ENCODE data around the gene LMAN2L. TPM values are rescaled to one million over a fixed set of nuclear protein-coding genes. Genes with fewer than 3 reads are reported as not detected.

Gene LMAN2L
- polyA plus RNA-seq, 1 of the 3 experiments (the other 2 are of a cell fraction): 17.7 TPM

DNA sequence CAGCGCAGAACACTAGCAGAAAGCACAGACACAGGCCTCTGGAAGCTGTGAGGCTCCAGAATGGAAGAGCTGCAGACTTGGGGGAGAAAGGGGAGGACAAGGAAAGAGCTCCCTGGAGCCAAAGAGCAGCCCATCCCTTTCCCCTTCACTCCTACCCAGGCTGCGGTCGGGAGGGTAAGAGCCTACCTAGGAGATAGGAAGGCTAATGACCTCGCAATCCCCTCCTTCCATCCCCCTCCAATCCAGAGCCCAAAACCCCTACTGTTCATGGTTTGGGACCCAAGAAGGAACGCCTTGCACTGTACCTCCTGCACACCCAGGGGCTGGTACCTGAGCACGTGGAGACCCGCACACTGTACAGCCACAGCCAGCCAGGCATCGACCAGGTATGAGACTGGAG is 39.8 kb downstream of the LMAN2L start:
- TF ChIP-seq, protein P1, sequence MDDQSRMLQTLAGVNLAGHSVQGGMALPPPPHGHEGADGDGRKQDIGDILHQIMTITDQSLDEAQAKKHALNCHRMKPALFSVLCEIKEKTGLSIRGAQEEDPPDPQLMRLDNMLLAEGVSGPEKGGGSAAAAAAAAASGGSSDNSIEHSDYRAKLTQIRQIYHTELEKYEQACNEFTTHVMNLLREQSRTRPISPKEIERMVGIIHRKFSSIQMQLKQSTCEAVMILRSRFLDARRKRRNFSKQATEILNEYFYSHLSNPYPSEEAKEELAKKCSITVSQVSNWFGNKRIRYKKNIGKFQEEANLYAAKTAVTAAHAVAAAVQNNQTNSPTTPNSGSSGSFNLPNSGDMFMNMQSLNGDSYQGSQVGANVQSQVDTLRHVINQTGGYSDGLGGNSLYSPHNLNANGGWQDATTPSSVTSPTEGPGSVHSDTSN (IDR thresholded peaks at IDR 0.05): no peak
- TF ChIP-seq SIN3A (IDR thresholded peaks at IDR 0.05; ENCODE audit: borderline replicate concordance, low read depth, low read length): no peak
- TF ChIP-seq ELF1 (IDR thresholded peaks at IDR 0.05): no peak
- TF ChIP-seq EZH2phosphoT487 (IDR thresholded peaks at IDR 0.05; ENCODE audit: borderline replicate concordance, low read depth): no peak
- no peak for TF ChIP-seq EP300 (IDR thresholded peaks at IDR 0.05; ENCODE audit: borderline replicate concordance in 1 of 2, low read depth in 1 of 2, low read length in 1 of 2)
- no peak for TF ChIP-seq FOXJ3 (CRISPR knock-in tag; IDR thresholded peaks at IDR 0.05)
- TF ChIP-seq, protein P2, sequence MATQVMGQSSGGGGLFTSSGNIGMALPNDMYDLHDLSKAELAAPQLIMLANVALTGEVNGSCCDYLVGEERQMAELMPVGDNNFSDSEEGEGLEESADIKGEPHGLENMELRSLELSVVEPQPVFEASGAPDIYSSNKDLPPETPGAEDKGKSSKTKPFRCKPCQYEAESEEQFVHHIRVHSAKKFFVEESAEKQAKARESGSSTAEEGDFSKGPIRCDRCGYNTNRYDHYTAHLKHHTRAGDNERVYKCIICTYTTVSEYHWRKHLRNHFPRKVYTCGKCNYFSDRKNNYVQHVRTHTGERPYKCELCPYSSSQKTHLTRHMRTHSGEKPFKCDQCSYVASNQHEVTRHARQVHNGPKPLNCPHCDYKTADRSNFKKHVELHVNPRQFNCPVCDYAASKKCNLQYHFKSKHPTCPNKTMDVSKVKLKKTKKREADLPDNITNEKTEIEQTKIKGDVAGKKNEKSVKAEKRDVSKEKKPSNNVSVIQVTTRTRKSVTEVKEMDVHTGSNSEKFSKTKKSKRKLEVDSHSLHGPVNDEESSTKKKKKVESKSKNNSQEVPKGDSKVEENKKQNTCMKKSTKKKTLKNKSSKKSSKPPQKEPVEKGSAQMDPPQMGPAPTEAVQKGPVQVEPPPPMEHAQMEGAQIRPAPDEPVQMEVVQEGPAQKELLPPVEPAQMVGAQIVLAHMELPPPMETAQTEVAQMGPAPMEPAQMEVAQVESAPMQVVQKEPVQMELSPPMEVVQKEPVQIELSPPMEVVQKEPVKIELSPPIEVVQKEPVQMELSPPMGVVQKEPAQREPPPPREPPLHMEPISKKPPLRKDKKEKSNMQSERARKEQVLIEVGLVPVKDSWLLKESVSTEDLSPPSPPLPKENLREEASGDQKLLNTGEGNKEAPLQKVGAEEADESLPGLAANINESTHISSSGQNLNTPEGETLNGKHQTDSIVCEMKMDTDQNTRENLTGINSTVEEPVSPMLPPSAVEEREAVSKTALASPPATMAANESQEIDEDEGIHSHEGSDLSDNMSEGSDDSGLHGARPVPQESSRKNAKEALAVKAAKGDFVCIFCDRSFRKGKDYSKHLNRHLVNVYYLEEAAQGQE (IDR thresholded peaks at IDR 0.05; ENCODE audit: low read depth, low read length): no peak
- no peak for TF ChIP-seq MXI1 (IDR thresholded peaks at IDR 0.05; ENCODE audit: low read depth, low read length)
- no peak for TF ChIP-seq YY1 (IDR thresholded peaks at IDR 0.05; ENCODE audit: low read depth)
- no peak for TF ChIP-seq NFIC (IDR thresholded peaks at IDR 0.05; ENCODE audit: borderline replicate concordance)
- no peak for TF ChIP-seq TAF1 (IDR thresholded peaks at IDR 0.05; ENCODE audit: borderline replicate concordance, low read depth, low read length)
- no peak for TF ChIP-seq GATA2 (CRISPR knock-in tag; IDR thresholded peaks at IDR 0.05)
- TF ChIP-seq, protein P3, sequence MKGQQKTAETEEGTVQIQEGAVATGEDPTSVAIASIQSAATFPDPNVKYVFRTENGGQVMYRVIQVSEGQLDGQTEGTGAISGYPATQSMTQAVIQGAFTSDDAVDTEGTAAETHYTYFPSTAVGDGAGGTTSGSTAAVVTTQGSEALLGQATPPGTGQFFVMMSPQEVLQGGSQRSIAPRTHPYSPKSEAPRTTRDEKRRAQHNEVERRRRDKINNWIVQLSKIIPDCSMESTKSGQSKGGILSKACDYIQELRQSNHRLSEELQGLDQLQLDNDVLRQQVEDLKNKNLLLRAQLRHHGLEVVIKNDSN (IDR thresholded peaks at IDR 0.05; ENCODE audit: borderline replicate concordance, low read depth): no peak
- no peak for TF ChIP-seq RFX5 (IDR thresholded peaks at IDR 0.05; ENCODE audit: low read length)
- no peak for TF ChIP-seq RCOR1 (IDR thresholded peaks at IDR 0.05; ENCODE audit: low read length)
- TF ChIP-seq TEAD4 (IDR thresholded peaks at IDR 0.05; ENCODE audit: borderline replicate concordance, insufficient read depth): no peak
- H2AFZ ChIP-seq (ENCODE audit: low read depth): no peak overlapping the region
- ChIA-PET CTCF (interaction anchor here (0.5 to 0.6 kb wide), 2 partner anchors 292 to 1296 kb away, joined by 3 read pairs; partner anchors contain the start of gene TMEM131), POLR2A (no interaction called here)
- no peak overlapping the region for H3K9ac ChIP-seq
- H4K20me1 ChIP-seq (ENCODE audit: insufficient read depth): no peaks in the 10 kb centered on the region
- no peaks in the 10 kb centered on the region for H3K9me2 ChIP-seq
- no peaks in the 10 kb centered on the region for H3K4me1 ChIP-seq (ENCODE audit: control insufficient read depth in 1 of 2, insufficient read depth in 2 of 2, low read depth in 1 of 2, low read length in 1 of 2)
- no peaks in the 10 kb centered on the region for H3K27me3 ChIP-seq (ENCODE audit: insufficient read depth)
- DNase-seq: no peak
- no peak overlapping the region for H3K27ac ChIP-seq (ENCODE audit: low read depth in 2 of 2, low read length in 1 of 2)
- H3F3A ChIP-seq (replicated peaks; ENCODE audit: insufficient read depth): no peaks in the 10 kb centered on the region
- H3K4me3 ChIP-seq (ENCODE audit: low read depth in 2 of 2, low read length in 1 of 2): no peak overlapping the region
- H3K36me3 ChIP-seq (replicated peaks in 1 of 2; ENCODE audit: control insufficient read depth in 1 of 2, insufficient read depth in 2 of 2, low read length in 1 of 2): no peaks in the 10 kb centered on the region
- no peaks in the 10 kb centered on the region for H3K9me3 ChIP-seq
- 88% methylated on average over 8 of the region's 8 CpGs for WGBS (ENCODE audit: low lambda C conversion rate)
- H3K4me2 ChIP-seq: no peak overlapping the region
- no peaks in the 10 kb centered on the region for H3K79me2 ChIP-seq (ENCODE audit: insufficient read depth)
